Measurements from ENCODE around the gene IL36RN.

IL36RN gene

DNA sequence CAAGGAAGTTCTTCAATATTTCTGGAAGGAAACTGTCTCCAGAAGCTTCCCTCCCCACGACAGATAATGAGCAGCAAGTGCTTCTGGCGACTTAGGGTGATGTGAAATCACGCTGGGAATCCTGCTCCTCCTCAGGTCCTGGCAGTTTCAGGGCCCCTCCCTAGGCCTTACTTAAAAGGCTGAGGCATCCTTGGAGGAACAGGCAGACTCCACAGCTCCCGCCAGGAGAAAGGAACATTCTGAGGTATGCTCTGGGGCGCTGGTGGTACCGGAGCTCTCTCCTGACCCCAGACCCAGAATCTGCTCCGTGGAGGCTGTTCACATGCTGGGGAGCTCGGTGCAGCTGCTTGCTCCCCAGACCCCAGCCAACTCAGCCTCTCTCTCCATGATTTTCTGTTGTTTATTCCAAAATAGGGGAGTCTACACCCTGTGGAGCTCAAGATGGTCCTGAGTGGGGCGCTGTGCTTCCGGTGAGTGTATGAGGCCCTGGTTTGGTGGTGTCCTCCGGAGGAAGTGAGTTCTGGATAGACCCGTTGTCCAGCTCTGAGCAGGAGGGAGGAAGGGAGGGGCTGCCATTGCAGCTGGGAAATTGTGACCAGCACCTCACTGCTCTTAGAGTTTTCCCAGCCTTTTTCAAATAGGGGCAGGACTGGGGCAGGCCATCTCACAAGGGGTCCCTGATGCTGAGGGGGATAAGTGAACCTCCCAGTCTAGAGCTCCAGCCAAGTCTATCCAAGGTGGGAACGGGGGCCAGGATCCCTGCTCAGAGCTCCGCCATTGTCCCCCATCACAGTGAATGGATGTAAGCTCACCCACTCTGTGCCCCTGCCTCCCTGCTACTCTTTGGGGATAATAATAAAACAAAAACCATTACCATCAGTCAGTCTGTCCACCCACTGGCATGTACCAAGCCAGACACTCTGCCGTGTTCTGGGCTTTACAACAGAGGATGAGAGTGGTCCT lies at the start of gene IL36RN:
Gene IL36RN (plus strand): TSS at position 201 of the 963 bp plus-strand sequence. CDS start 241 bp downstream, at position 442.
- no peak for DNase-seq

DNA sequence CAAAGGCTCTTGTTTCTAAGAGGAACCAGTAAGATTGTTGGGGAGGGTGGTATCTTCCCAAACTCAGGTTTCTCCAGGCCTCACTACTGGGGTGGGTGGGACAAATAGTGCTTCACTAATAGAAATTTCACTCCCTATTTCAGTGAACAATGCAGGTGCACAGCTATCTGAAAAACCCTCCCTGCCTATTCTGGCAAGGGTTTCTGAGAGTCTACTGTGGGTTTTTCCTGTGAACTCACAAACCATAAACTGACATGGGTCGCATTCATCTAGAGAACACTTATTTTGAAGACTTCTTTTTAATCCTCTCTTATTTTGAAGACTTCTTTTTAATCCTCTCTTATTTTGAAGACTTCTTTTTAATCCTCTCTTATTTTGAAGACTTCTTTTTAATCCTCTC lies 49.4 kb upstream of the IL36RN start:
- no peak for DNase-seq

DNA sequence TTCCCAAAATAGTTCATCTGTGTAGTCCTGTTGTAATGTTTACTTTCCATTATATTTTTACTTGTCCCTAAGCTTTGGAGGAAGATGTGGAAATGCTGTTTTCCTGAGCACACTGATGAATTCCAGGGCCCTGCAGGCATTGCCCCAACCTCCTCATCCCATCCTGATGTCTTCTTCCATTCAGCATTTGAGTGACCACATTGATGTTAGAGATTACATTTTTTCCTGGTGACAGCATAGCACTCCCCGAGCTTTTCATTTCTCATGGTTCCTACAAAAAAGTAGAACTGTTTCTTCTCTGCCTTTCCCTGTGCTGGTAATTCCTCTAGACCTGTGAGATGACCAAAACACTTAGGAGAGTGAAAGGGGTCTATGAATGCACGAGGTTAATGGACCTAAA lies 48.9 kb upstream of the IL36RN start:
- no peak for DNase-seq

DNA sequence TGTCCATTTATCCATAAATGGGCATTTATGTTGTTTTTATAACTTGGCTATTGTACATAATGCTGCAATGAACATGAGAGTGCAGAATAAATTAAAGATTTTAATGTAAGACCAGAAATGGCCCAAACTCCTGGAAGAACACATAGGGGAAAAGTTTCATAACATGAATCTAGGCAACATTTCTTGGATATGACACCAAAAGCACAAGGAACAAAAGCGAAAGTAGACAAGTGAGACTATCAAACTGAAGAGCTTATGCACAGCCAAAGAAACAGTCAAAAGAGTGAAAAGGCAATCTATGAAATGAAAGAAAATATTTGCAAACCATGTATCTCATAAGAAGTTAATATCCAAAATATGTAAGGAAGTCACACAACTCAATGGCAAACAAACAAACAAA lies 47.9 kb upstream of the IL36RN start:
- no peak for DNase-seq

DNA sequence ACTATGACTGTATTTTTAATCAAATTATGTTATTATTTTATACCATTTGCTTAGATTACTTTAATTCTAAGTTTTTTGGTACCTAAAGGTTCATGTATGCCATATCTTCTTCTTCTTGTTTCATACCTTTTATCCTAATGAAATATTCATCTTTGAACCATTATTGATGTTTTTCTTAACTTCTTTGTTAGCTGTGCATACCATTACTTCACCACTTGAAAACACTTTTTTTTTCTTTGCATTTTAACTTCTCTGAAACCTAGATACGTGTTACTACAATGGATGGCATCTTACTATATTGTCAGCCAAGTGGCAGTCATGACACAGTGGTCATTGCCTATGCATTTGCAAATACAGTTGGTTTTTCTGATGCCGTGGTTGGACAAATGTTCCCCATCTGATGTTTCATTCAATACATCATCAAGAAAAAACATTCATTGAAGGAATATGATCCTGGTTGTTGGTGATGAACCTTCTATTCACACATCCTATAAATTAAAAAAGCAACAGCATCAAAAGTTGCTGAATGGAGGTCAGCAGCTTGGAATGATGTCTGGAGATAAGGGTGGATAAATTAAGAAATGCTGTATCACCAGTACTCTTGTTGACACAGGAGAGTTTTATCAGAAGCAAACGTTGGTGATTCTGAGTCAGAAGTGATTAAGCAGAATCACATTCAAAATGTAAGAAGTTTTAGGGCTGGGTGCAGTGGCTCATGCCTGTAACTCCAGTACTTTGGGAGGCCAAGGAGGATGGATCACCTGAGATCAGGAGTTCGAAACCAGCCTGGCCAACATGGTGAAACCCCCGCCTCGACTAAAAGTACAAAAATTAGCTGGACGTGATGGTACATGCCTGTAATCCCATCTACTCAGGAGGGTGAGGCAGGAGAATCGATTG lies 46.3 kb upstream of the IL36RN start:
- DNase-seq, result no peak

DNA sequence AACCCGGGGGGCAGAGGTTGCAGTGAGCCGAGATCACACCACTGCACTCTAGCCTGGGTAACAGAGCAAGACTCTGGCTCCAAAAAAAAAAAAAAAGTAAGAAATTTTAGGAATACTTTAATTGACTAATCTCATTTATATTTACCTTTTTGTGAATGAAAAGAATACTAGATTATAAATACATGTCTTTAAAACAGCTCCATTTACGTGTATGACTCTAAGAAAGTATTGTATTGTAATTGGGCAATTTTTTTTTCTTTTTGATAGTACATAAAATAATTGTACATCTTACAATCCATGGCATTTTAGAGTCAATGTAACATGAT lies 45.7 kb upstream of the IL36RN start:
- DNase-seq, result no peak

DNA sequence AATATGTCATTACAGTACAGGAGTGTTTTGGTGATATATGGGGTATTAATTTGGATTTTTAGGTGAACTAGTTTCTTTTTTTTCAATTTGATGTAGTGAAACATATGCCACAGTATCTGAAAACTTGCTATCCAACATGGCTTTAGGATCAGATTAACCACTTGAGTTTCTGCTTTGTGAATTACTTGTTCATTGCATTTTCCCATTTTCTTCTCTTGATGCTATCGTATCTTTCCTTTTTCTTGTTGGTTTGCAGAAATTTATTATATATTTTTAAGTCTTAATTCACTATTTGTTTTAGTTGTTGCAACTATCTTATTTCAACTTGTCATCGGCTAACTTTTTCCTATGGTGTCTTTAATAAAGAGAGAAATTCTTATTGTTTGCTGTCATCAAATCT lies 44.9 kb upstream of the IL36RN start:
- DNase-seq, result no peak

DNA sequence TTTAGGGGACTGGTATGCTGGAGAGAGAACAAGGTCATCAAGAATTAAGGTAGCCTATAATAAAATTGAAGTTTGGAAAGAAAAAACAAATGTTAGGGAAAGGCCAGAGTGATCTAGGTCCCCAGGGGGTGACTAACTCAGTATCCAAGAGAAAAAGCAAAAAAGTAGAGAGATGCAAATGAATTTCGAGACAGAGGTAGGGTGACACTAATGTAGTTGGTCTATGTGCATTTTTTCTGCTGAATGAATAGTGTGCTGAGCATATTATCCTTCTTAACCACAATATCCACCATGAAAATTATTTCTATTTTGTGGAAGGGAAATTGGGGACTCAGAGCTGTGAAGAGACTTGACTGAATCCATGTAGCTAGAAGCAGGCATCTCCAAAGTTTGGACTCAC lies 44.0 kb upstream of the IL36RN start:
- DNase-seq, result no peak

DNA sequence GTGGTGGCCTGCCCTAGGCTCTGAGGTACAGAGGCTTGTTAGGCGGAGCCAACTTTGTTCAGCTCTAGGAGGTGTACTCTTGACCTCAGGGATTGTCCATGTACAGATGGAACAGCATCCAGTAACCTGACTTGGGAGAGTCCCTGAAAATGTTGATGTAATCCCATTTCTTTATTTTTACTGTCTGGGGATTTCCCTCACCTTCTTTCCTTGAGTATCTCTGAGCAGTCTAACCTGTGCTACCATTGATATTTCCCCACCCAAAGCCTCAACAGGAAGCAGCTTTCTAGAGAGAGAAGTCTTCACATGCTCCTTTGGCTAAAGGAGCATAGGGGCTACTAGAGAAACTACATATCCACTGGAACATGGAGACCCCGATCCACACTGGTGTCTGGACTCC lies 43.3 kb upstream of the IL36RN start:
- no peak for DNase-seq

DNA sequence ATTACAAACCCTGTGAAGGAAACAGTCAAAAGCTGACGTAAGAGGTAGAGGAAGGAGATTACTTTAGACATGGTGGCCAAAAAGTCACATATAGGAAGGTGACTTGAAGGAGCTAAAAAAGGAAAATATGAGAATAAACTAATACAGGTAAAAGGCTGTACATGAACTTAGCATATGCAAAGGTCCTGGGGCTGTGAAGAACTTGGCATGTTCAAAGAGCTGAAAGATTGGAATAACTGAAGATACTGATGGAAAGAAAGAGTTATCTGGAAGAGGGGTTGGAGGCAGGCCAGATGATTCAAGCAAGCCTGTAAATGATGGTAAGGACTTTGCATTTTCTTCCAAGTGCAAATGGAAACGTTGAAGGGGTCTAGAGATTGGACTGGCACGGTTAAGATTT lies 40.5 kb upstream of the IL36RN start:
- no peak for DNase-seq

DNA sequence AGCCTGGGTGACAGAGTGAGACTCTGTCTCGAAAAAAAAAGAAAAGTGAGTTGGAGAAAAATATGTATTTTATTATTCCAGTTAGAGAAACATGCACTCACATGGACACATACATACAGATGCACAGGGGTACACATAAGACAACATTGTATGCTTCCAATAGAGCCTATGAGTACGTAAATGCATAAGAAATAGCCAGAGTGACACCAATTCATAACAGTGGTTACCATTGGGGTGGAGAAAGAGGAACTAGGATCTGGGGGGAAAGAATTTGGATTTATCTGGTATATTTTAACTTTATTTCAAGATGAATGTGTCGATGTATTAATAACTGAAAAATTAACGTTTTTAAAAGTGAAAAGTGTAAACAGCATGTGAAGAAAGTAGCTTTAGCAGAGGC lies 37.7 kb upstream of the IL36RN start:
- no peak for DNase-seq

DNA sequence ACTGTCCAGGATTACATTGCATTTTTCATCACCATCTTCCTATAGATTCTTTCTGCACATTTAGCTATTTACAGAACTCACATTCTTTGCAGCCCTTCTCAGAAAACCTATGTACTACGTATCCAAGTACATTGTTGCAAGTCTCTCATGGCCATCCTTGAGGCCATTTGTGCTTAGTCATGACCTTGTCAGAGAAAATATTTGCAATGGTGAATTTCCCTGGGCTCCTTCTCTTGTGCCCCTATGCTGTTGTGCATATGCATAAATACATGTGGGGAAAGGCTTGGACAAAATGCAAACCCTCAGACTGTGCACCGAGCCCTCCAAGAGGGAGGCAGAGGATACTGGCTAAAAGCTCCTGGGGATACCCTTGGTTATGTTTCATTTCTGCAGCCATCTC lies 34.2 kb upstream of the IL36RN start:
- no peak for DNase-seq

DNA sequence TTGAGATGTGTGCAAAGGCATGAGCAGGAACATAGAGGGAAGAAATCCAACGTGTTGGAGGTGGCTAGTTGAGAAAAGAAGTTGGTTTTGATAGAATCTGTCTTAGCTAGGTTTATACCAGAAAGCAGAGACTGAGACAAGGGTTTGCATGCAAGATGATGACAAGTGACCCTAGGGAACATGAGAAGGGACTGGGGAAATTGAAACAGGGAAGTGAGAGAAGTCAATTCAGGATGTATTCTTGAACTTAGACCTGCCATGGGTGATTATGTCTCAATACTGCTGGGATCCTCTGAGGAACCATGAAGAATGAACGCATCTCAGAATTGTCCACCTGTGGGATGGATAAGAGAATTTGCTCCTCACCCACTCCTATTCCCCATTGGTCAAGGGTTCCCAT lies 33.3 kb upstream of the IL36RN start:
- DNase-seq, result no peak

DNA sequence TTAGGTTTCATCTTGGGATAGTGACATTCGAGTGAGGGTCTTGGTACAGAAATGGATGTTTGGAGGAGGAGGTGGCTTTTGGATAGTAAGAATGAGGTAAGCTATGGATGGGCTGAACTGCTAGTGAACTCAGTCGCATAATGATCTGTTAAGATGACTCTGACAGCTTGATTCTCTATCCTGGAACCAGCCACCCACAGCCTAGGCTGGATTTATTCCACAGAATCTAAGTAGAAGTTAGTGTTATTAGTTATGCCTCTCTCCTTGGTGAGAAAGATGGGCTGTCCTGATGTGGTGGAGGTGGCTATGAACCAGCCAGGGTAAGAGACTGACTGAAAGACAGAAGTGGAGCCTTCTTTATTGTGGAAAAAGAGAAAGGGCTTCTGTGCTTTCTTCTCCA lies 31.3 kb upstream of the IL36RN start:
- no peak for DNase-seq

DNA sequence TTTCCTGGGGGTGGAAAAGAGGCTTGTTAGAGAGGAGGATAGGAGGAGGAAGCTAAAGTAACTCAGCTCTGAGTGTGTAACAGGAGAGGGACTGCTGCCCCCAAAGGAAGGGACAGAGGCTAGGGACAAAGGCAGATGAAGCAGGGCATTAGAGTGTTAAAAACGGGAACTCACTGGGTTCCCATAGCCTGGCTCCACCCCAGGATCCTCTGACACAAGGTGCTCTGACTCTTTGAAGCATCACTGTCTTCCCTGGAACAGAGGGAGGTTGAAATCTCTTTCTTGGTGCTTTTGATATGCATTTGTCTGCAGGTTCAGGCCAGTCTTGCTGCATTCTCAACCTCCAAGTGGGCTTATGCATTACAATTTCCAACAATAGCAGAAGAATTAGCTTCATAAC lies 30.9 kb upstream of the IL36RN start:
- no peak for DNase-seq

DNA sequence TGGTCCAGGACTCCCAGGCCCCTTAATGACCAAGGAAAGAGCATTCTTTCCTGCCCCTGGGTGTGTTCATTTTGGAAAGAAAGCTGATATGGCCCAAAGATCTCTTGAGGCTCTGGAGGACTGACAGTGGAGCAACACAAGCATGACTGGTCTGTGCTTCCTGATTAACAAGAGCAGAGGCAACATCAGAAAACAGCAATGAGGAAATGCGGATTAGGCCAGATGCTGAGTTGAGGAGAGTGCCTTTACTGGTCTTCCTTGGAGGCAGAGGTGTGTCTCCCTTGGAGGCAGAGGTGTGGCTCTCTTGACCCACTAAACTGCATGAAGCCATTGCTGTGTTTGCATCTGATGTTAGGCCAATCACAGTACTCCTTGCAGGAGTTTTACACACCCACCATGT lies 26.3 kb upstream of the IL36RN start:
- no peak for DNase-seq

DNA sequence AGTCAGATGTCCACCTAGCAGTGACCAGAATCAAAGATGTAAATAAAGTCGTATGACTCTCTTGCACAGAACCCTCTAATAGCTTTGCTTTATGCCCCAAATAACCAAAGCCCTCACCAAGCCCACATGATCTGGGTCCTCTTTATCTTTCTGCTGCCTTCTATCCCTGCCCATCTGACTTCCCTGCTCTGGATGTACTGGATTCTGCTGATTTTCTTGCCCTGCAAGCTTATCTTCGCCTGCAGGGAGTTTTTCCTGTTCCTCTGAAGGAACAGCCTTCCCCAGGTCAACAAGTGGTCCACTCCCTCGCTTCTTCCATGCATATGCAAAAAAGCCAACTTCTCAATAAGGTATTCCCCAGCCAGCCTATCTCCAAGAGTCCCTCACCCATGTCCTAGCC lies 25.0 kb upstream of the IL36RN start:
- no peak for DNase-seq

DNA sequence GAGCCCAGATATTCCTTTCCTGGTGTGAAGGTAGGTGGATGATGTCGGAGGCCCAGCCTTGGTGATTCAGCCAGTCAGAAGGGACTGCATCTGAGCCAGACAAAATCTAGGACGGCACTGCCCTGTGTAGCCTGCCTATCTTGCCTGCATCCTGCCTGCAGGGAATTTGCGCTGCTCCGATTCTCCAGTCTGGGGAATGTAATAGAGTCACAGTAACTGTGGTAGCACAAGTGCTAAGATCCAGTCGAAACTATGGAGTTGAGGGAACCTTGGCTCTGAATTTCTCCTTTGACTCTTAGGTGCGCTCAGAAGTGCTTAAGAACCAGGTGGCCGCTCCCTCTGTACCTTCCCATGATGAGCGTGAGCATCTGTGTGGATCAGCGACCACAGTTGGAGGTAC lies 22.2 kb upstream of the IL36RN start:
- DNase-seq, result no peak

DNA sequence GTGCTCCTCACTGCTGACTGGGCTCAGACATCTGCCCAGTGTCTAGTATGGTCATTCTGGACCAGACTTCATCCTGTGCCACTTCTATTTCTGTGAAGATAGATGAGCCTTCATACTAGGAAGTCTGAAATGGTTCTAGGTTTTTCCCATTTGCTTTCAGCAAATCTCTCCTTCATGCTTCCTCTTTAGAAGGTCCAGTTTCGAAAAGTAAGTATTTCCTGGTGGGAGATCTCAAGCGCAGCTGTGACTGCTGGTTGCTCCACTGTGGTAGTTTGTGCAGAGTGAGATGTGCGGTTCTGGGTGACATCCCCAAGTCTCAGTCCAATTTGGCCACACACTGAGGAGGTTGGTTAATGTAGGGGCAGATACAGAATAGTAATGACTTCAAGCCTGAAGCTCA lies 20.7 kb upstream of the IL36RN start:
- no peak for DNase-seq

DNA sequence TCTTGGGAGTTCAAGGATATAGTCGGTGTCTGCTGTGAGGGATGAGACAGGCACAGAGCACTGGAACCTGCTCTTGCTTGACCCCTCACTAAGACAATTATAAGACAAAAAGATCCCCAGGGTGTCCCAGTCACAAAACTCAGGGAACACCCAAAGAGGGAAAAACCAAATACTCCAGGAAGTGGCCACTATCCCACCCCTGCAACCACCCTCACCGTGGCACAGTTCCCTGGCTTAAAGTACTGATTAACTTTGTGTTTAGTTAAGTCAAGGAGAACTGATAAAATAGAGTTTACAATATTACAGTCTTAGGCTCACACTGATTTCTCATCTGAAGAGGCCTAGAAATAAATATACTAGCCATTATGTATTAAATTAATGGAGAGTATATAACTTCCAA lies 19.8 kb upstream of the IL36RN start:
- no peak for DNase-seq

DNA sequence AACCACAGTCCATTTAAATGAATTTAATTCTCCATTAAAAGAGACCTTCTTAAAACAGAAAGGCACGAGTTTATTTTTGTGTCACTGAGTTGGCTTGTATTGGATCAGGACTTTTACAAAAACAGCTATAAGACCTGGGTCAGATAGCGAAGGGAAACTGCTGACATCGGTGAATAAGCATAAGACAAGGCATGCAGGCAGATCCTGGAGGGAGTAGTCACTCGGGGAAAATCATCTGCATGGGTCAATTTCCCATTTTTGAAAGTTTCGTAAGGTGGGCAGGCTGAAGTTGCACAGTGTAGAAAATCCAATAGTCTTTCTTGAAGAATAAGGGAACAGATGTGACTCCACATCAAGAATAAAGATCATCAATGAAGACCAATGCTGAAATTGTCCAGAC lies 19.3 kb upstream of the IL36RN start:
- no peak for DNase-seq

DNA sequence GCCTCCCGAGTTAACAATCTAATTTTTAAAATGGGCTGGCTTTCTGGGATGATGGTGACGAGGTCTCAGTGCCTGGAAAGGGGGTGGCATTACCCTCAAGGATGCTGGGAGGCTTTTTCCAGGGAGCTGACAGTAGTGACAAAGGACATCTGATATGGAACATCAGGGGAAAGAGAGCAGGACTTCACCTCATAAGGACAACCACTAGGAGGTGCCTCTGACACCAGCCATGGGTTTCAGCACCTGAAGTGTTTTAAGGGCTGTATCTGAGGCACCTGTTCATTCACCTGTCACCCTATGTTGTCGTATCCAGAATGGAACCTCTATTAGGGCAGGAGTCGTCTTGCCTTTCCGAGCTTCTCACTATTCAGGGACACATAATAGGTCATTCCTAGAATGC lies 17.1 kb upstream of the IL36RN start:
- DNase-seq, result no peak

DNA sequence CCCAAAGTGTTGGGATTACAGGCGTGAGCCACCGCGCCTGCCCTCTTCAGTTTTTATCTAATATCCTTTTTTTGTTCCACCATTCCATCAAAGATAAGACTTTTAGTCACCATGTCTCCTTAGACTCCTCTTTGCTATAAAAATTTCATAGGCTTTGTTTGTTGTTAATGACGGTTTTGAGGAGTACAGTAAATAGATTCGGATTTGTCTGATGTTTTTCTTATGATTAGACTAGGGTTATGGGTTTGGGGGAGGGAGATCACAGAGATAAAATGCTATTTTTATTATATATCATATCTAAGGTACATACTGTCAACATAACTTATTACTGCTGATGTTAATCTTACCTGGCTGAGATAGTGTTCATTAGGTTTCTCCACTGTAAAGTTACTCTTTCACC lies 12.5 kb upstream of the IL36RN start:
- DNase-seq, result no peak
